SU-DHL-6 (cell line): Measurements from ENCODE around the gene BRIP1.

Experiments used
- CTCF ChIP-seq: fragments of 200-600 bp; sonication (generic); IDR thresholded peaks from one replicate; pipeline ENCODE4 v1.5.1; 2017; ENCODE audit warnings: antibody characterized with exemption, mild to moderate bottlenecking, low read length, moderate library complexity; ENCODE audit not compliant: insufficient read depth, poor library complexity, severe bottlenecking
- EZH2phosphoT487 ChIP-seq: fragments of 200-600 bp; sonication (generic), shearing (Covaris generic); conservative IDR thresholded peaks from 2 replicates; pipeline ENCODE4 v1.6.1; 2018; ENCODE audit warnings: mild to moderate bottlenecking, antibody characterized with exemption, low read length, moderate library complexity, mixed read lengths

GRCh38 chr17:61632826-61633225 is 230.5 kb downstream of the BRIP1 start:
- TF ChIP-seq CTCF, result no peak
- TF ChIP-seq EZH2phosphoT487, result no peak
